ENCODE results near the gene KLHL8. TPM values are rescaled to one million over a fixed set of nuclear protein-coding genes. Genes with fewer than 3 reads are reported as not detected.

KLHL8 gene
- total RNA-seq, 1 experiment from 2014 or later: 24.2 TPM

GRCh38 chr4:87235020-87235671 is 14.7 kb upstream of the KLHL8 start:
- BruUV-seq (replicated peaks): no TSS peak
- ATAC-seq: peak; percentile 21; the same call in 1 of the 2 replicates
- TF ChIP-seq CTCF (IDR thresholded peaks at IDR 0.05 in 2 of 3, conservative IDR thresholded peaks at IDR 0.05 in 1 of 3; ENCODE audit: borderline replicate concordance in 1 of 3, insufficient read depth in 1 of 3, low read depth in 2 of 3, low read length in 2 of 3) (no peak), JUND (IDR thresholded peaks at IDR 0.05) (no peak), YY1 (IDR thresholded peaks at IDR 0.05; ENCODE audit: extremely low read depth, insufficient replicate concordance, low read depth, low read length) (no peak), RAD21 (IDR thresholded peaks at IDR 0.05; ENCODE audit: low read depth) (no peak), FOSL1 (IDR thresholded peaks at IDR 0.05; ENCODE audit: low read depth) (no peak), CEBPB (IDR thresholded peaks at IDR 0.05; ENCODE audit: low read depth) (no peak), SP1 (IDR thresholded peaks at IDR 0.05; ENCODE audit: low read depth) (no peak), ZFX (IDR thresholded peaks at IDR 0.05) (no peak), REST (IDR thresholded peaks at IDR 0.05; ENCODE audit: low read depth) (no peak), ATF3 (IDR thresholded peaks at IDR 0.05) (no peak), EZH2phosphoT487 (IDR thresholded peaks at IDR 0.05; ENCODE audit: borderline replicate concordance) (no peak), TCF7L2 (IDR thresholded peaks at IDR 0.05; ENCODE audit: borderline replicate concordance, extremely low read depth, insufficient read depth, insufficient read length) (no peak), ELF1 (IDR thresholded peaks at IDR 0.05; ENCODE audit: borderline replicate concordance, low read depth) (no peak), POLR2A (IDR thresholded peaks at IDR 0.05; ENCODE audit: borderline replicate concordance, extremely low read depth, insufficient read depth, insufficient read length) (no peak), POLR2AphosphoS5 (IDR thresholded peaks at IDR 0.05; ENCODE audit: low read depth, low read length) (no peak), EZH2 (IDR thresholded peaks at IDR 0.05) (no peak), EGR1 (IDR thresholded peaks at IDR 0.05; ENCODE audit: low read depth) (no peak), SIN3A (IDR thresholded peaks at IDR 0.05; ENCODE audit: low read depth) (no peak)
- Histone ChIP-seq H3K4me2 (ENCODE audit: low read length) (peak overlapping the region; percentile 62), H3K27ac (ENCODE audit: low read depth, low read length) (no peak overlapping the region), H3K79me2 (ENCODE audit: insufficient read depth, low read length) (no peaks in the 10 kb centered on the region), H3K9ac (ENCODE audit: low read length) (peak overlapping the region; percentile 58; the same call in 1 of the 2 replicates), H4K20me1 (ENCODE audit: insufficient read depth) (no peaks in the 10 kb centered on the region), H3K4me1 (ENCODE audit: control insufficient read depth in 1 of 2, insufficient read depth in 2 of 2, low read length in 2 of 2) (peaks cover 0 to 10% of the 10 kb centered on the region in 2 experiments; a peak in 2 of 4 replicates), H3K9me2 (ENCODE audit: insufficient read depth) (no peaks in the 10 kb centered on the region), H3K27me3 (ENCODE audit: insufficient read depth, low read length) (no peaks in the 10 kb centered on the region), H2AFZ (ENCODE audit: low read depth, low read length, poor library complexity, severe bottlenecking) (peak overlapping the region; percentile 94), H3K9me3 (ENCODE audit: control insufficient read depth in 1 of 2, insufficient read depth in 1 of 2, low read depth in 1 of 2, low read length in 2 of 2) (no peaks in the 10 kb centered on the region), H3K4me3 (replicated peaks in 1 of 2; ENCODE audit: low read depth in 1 of 2, low read length in 2 of 2) (peak overlapping the region in 1 of 2 experiments; percentile 55; a peak in 1 of 4 replicates), H3K36me3 (ENCODE audit: control insufficient read depth in 1 of 2, insufficient read depth in 2 of 2, low read length in 2 of 2) (no peaks in the 10 kb centered on the region)
- ChIA-PET CTCF (interaction anchor here (0.6 to 2.6 kb wide), 6 partner anchors 8 to 313 kb away, joined by 3 to 13 read pairs (median 6); partner anchors contain the start of gene AFF1), POLR2A (no interaction called here), RAD21 (ENCODE audit: low non-redundant PET in 1 of 2, low total read pairs in 2 of 2, uncharacterized antibody in 2 of 2, unreplicated experiment in 2 of 2) (interaction anchor here in 1 of 2 experiments (0.7 kb wide), 1 partner anchor 302 kb away, joined by 3 read pairs; no protein-coding TSS in a partner anchor)
- no peak for DNase-seq (ENCODE audit: low read depth, low spot score)
- intact Hi-C loops (cut with micrococcal nuclease): loop anchor here (1.0 to 10.0 kb wide), 4 partner anchors 85 to 740 kb away; no protein-coding TSS in a partner anchor

Measured in HCT116 (cell line).